Cardiac septum (tissue), 1 donor: ENCODE data around the gene FARS2. TPM values are rescaled to one million over a fixed set of nuclear protein-coding genes. Genes with fewer than 3 reads are reported as not detected.
"Not testable (repeated sequence)": the region's sequence is repeated elsewhere in the genome, so short reads cannot be mapped to it uniquely, and the experiment has no call there.

Source experiments
- DNase-seq: peaks from one replicate; pipeline ENCODE4 v3.0.0-alpha.2; 2020; ENCODE audit warnings: low spot score
- intact Hi-C: fragments of 100-400 bp; cut with DNase I; formaldehyde crosslinking; loops from one replicate; pipeline ENCODE4 v1.14.0; 2022
- total RNA-seq: library from RNA; stranded (reverse); fragmentation: NEBNext Ultra II Directional; extraction: Animal tissue kit (Norgen Biotek cat#: 25700); gene quantifications from one replicate; pipeline ENCODE4 v1.2.1, GENCODE V29; 2021
- donor health status: DM: no; HTN: no; CAD: no.

FARS2 gene
- total RNA-seq, 1 donor from 2014 or later = 13.3 TPM

GRCh38 chr6:5776104-5776503 is 514.8 kb downstream of the FARS2 start:
- intact Hi-C loops = no loop called here
- DNase-seq = no peak

- no peak for DNase-seq
- intact Hi-C loops = no loop called here
These were observed 515.5 kb downstream of the FARS2 start for GRCh38 chr6:5776706-5777390.

- intact Hi-C loops = no loop called here
- no peak for DNase-seq
These were observed 517.1 kb downstream of the FARS2 start for GRCh38 chr6:5778317-5778857.

DNA sequence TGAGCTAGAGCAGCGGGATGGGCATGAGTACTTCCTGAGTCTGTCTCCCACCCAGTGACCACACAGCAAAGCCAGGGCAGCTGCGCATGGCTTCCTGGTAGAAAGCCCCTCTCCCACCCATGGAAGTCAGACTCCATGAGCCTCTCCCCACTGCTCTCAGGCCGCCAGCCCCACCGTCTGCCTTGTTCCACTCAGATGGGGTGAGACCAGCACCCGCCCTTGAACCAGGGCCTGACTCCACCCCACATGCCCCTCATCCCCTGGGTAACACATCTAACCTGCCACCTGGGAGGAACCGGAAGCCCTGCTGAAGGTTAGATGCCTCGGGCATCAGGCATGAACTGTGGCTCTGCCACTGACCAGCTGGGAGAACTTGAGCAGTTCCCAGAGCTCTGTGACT is 517.6 kb downstream of the FARS2 start:
- intact Hi-C loops = no loop called here

DNA sequence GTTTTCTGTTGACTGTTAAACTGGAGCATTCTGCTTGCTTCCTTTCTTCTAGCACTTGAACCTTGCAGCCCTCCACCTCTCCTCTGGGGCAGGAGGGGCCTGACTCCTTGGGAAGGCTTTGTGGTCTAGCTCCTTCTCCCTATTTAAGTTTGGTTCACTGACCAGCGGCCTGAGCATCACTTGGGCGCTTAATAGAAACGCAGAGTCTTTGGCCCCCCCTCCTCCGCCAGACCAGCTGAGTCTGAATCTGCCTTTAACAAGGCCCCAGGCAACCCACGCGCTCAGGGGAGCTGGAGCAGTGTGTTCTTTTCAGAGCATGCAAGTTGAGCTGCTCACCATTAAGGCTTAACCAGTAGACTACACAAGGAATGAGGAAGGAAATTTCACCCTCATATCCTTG is 519.7 kb downstream of the FARS2 start:
- DNase-seq = no peak
- intact Hi-C loops = no loop called here

More for the DNA sequence above, 517.6 kb downstream of the FARS2 start:
- DNase-seq = no peak

- intact Hi-C loops = loop anchor here (2.0 kb wide), 1 partner anchor 17 kb away; no protein-coding TSS in a partner anchor
- no peak for DNase-seq
These were observed 520.7 kb downstream of the FARS2 start for GRCh38 chr6:5781966-5782556.

DNA sequence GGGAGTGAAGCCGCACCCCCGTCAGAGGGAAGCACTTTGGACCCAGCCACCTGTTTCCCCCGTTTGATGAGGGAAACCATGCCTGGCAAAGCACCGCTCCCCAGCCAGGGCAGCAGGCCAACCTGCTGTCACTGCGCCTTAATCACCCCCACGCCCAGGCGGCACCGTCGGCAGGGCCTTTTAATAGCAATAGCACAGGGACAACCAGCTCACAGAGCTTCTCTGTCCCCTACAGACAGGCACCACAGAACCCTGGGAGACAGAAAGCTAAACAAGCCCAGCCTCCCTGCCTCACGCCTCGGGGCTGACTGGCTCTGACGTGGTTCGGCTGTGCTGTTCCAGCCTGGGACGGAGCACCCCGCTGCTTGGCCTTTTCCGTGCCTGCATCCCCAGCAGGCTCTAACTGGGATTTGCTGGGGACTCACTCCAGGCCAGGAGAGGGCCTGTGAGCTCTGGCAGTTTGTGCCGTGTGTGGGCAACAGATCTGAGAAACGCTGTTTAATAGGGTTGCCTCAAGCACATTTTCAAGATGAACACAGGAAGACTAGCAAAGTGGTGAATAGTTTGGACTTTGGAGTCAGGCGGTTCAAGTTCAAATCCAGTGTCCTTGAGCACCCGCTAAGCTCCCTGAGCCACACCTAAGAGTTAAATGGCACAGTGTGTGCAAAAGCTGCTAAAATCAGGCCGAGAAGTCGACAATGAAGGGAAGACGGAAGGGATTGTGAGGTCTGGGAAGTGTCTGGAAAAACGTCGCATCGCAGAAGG is 521.7 kb downstream of the FARS2 start:
- peak; percentile 86 for DNase-seq

DNA sequence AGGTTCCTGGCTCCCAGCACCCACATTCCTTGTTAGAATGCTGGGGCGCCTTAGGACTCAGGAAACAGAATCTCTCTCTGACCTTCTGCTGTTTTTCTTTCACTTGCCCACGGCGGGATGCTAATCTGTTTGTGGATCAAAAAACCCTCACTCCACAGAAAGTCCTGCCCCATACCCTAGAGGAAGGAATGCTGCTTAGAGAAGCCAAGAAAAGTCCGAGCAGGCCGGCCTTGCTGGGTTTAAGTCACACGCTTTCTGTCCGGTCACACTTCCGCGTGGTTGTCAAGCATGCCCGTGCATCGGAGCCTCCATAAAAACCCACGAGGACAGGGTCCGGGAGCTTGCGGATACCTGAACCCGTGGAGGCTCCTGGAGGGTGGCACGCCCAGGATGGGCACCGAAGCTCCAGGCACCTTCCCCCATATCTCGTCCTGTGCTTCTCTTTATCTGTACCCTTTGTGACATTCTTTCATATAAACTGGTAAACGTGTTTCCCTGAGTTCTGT is 522.3 kb downstream of the FARS2 start:
- DNase-seq = no peak
- intact Hi-C loops = loop anchor here (2.0 kb wide), 1 partner anchor 19 kb away; no protein-coding TSS in a partner anchor

More for the DNA sequence above, 521.7 kb downstream of the FARS2 start:
- intact Hi-C loops = loop anchor here (2.0 kb wide), 1 partner anchor 18 kb away; no protein-coding TSS in a partner anchor

GRCh38 chr6:5785249-5785648 is 523.9 kb downstream of the FARS2 start:
- no peak for DNase-seq
- intact Hi-C loops = no loop called here

- no peak for DNase-seq
- intact Hi-C loops = no loop called here
These were observed 525.1 kb downstream of the FARS2 start for GRCh38 chr6:5786321-5786968.

DNA sequence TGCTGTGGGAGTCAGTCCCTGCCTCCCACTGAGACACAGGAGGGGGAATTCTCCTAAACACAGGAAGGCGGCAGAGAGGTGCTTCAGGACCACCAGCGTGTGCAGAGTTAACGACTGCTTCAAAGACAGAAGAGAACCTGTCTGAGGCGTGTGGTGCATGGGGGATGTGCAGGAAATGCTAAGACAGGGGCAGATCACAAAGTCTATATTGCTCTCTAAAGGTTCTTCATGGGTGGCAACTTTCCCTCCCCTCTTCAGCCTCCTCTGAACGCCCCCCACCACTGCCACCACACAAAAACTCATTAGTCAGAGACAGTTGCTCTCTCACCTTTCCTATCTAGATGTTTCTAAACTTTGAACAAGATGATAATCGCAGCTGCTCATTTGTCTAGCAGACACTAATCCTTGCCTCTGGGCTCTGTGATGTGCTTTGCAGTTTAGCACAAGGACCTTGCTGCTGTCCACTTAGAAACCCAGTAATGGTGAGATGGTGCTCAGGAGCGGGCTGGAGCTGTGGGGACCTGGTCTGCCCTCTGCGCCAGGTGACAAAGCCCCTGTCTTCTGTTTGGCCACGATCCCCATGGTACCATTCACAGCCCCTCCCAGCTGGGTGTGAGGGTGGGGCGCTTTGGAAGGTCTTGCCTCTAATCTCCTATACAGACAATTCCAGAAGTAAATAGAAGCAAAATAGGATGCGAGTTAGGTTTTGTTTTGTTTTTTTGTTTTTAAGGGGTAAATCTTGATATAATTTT is 525.8 kb downstream of the FARS2 start:
- intact Hi-C loops = no loop called here
- DNase-seq = no peak

- intact Hi-C loops, DNase-seq: not testable (repeated sequence)
These were observed 528.1 kb downstream of the FARS2 start for GRCh38 chr6:5789426-5789825.

GRCh38 chr6:5796555-5796954 is 535.2 kb downstream of the FARS2 start:
- intact Hi-C loops, DNase-seq: not testable (repeated sequence)

- intact Hi-C loops, DNase-seq: not testable (repeated sequence)
These were observed 545.1 kb downstream of the FARS2 start for GRCh38 chr6:5806406-5806805.

DNA sequence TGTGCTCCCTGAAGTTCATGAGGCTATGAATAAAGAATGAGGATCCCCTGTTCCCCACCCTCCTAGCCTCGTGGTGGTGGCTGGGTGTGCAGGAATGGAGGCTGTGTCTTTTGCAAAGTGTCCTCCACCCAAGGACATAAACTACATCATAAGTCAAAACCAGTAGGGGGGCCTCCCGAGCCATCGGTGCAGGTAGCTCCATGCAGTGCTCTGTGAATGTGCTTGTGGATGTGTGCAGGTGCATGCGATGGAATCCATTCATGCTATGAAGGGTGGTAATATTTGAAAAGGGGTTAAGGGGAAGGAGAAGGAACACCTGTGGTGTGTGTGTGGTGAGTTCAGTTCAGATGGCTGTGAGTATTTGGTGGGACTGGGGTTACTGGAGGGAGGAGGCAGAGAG is 548.1 kb downstream of the FARS2 start:
- intact Hi-C loops = no loop called here
- no peak for DNase-seq

DNA sequence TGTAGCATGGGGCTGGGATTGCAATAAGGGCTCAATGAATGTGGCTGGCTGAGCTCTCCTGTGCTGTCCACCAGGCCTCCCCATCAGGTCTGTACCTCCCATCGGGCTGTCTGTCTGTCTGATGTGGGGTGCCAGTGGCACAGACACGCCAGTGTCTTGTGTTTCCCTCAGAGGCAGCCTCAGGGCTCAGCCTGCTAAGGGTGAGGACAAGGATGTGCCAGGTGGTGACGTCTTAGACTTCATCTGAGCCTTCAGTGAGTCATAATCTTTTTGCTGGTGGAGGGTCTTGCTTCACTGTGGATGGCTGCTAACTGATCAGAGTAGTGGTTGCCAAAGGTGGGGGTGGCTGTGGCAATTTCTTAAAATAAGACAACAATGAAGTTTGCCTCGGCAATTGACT is 550.7 kb downstream of the FARS2 start:
- intact Hi-C loops = no loop called here
- no peak for DNase-seq

DNA sequence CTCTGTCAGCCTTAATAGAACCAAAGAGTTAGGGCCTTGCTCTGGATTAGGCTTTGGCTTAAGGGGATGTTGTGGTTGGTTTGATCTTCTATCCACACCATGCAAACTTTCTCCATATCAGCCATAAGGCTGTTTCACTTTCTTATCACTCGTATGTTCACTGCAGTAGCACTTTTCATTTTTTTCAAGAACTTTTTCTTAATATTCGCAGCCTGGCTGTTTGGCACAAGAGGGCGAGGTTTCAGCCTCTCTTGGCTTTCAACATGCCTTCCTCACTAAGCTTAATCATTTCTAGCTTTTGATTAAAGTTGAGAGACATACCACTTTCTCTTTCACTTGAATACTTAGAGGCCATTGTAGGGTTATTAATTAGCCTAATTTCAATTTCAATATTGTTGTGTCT is 552.3 kb downstream of the FARS2 start:
- intact Hi-C loops = no loop called here
- DNase-seq = no peak

DNA sequence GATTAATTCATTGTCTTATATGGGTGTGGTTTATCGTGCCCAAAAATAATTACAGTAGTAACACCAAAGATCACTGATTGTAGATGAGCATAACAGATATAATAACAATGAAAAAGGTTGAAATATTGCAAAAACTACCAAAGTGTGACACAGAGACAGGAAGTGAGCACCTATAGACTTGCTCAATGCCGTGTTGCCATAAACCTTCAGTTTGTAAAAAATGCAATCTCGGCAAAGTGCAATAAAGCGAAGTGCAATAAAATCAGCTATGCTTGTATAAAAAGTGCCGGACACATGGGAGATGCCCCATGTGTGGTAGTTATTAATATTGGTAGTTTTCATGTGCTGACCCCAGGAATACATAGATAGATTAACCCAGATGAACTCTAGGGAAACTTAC is 552.8 kb downstream of the FARS2 start:
- intact Hi-C loops = no loop called here
- DNase-seq = no peak

DNA sequence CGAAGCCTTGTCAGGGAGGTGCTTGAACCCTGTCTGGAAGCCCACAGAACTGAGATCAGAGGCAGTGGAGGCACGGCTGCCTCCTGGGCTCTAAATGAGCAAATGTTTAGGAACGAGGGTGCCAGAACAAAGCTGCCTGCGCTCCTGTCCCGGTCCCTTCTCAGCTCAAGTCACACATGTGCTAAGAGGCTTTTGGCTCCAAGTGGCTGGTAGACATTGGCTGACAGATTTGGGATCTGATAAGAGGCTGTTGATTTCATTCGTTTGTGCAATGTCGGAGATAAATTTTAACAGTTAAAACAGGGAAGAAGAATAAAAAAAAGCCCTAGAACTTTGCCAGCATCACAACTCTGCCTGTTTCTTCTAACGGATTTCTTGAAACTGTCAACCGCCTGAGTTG is 553.6 kb downstream of the FARS2 start:
- intact Hi-C loops = no loop called here

More for the DNA sequence above, 553.6 kb downstream of the FARS2 start:
- DNase-seq = no peak
